Measurements from ENCODE around the gene TOM1L2.

DNA sequence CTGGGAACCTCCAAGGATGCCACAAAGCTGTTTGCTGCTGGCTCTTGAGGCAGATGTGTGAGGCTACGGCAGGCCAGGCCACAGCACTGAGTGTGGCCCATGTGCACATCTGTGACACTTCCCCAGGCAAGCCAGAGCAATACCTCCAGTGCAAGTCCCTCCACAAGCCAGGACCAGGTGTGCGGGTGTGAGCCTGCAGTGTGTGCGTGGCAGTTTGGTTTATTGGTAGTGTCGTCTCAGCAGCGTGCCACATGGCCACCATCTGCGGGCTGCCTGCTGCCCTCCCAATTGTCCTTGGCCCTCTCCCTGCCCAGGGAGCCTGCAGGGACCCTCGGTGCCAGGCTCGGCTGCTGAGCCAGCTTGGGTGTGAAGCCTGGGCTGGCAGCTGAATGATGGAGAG is 125.6 kb downstream of the TOM1L2 start:
- TF ChIP-seq, protein P1, sequence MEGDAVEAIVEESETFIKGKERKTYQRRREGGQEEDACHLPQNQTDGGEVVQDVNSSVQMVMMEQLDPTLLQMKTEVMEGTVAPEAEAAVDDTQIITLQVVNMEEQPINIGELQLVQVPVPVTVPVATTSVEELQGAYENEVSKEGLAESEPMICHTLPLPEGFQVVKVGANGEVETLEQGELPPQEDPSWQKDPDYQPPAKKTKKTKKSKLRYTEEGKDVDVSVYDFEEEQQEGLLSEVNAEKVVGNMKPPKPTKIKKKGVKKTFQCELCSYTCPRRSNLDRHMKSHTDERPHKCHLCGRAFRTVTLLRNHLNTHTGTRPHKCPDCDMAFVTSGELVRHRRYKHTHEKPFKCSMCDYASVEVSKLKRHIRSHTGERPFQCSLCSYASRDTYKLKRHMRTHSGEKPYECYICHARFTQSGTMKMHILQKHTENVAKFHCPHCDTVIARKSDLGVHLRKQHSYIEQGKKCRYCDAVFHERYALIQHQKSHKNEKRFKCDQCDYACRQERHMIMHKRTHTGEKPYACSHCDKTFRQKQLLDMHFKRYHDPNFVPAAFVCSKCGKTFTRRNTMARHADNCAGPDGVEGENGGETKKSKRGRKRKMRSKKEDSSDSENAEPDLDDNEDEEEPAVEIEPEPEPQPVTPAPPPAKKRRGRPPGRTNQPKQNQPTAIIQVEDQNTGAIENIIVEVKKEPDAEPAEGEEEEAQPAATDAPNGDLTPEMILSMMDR (conservative IDR thresholded peaks at IDR 0.05; ENCODE audit: low read depth, low read length), result no peak
- no peak for TF ChIP-seq CEBPB (IDR thresholded peaks at IDR 0.05; ENCODE audit: low read depth, low read length)
- no peak for TF ChIP-seq MAFK (IDR thresholded peaks at IDR 0.05; ENCODE audit: low read depth, low read length)
- TF ChIP-seq BHLHE40 (IDR thresholded peaks at IDR 0.05; ENCODE audit: low read depth, low read length), result no peak
- TF ChIP-seq, protein P2, sequence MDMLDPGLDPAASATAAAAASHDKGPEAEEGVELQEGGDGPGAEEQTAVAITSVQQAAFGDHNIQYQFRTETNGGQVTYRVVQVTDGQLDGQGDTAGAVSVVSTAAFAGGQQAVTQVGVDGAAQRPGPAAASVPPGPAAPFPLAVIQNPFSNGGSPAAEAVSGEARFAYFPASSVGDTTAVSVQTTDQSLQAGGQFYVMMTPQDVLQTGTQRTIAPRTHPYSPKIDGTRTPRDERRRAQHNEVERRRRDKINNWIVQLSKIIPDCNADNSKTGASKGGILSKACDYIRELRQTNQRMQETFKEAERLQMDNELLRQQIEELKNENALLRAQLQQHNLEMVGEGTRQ (IDR thresholded peaks at IDR 0.05; ENCODE audit: low read depth, low read length), result no peak
- TF ChIP-seq POLR2A (IDR thresholded peaks at IDR 0.05; ENCODE audit: low read depth, low read length), result no peak
- no peak for TF ChIP-seq RCOR1 (IDR thresholded peaks at IDR 0.05; ENCODE audit: insufficient replicate concordance, low read length)
- TF ChIP-seq CHD1 (IDR thresholded peaks at IDR 0.05; ENCODE audit: low read depth, low read length), result no peak
- TF ChIP-seq MXI1 (IDR thresholded peaks at IDR 0.05; ENCODE audit: borderline replicate concordance, low read depth, low read length), result no peak
- no peak for TF ChIP-seq RAD21 (IDR thresholded peaks at IDR 0.05; ENCODE audit: low read length)
- TF ChIP-seq MAZ (IDR thresholded peaks at IDR 0.05; ENCODE audit: borderline replicate concordance, low read depth, low read length), result no peak

All from IMR-90 (cell line).